ENCODE results near the gene PCDHGA6.

DNA sequence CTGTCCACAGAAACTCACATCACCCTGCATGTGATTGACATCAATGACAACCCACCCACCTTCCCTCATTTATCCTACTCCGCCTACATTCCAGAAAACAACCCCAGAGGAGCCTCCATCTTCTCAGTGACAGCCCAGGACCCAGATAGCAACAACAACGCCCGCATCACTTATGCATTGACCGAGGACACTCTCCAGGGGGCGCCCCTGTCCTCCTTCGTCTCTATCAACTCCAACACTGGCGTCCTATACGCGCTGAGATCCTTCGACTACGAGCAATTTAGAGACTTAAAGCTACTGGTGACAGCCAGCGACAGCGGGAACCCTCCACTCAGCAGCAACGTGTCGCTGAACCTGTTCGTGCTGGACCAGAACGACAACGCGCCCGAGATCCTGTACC, 28.4 kb upstream of the PCDHGA6 start:
- TF ChIP-seq, protein P1, sequence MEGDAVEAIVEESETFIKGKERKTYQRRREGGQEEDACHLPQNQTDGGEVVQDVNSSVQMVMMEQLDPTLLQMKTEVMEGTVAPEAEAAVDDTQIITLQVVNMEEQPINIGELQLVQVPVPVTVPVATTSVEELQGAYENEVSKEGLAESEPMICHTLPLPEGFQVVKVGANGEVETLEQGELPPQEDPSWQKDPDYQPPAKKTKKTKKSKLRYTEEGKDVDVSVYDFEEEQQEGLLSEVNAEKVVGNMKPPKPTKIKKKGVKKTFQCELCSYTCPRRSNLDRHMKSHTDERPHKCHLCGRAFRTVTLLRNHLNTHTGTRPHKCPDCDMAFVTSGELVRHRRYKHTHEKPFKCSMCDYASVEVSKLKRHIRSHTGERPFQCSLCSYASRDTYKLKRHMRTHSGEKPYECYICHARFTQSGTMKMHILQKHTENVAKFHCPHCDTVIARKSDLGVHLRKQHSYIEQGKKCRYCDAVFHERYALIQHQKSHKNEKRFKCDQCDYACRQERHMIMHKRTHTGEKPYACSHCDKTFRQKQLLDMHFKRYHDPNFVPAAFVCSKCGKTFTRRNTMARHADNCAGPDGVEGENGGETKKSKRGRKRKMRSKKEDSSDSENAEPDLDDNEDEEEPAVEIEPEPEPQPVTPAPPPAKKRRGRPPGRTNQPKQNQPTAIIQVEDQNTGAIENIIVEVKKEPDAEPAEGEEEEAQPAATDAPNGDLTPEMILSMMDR (IDR thresholded peaks at IDR 0.05; ENCODE audit: insufficient read depth, low read depth, low read length) = no peak
- TF ChIP-seq EZH2 (IDR thresholded peaks at IDR 0.05; ENCODE audit: insufficient read depth, low read length) = no peak

Measured in astrocyte (in vitro differentiated cells and primary cell).